Ovary (tissue), 9 donors: ENCODE results near the gene GCK. TPM values are rescaled to one million over a fixed set of nuclear protein-coding genes. Genes with fewer than 3 reads are reported as not detected.

Experiments
- DNase-seq, 5 donors: peaks; one replicate each; pipeline ENCODE4 v3.0.0-alpha.2; 2019 to 2020
- H3K27ac ChIP-seq, 2 donors: fragments of 200-600 bp; one replicate each; pipeline versions ENCODE4 v1.5.1 to v1.8.0; 2019 to 2022
- H3K27me3 ChIP-seq: fragments of 200-600 bp; one replicate; pipeline ENCODE4 v1.8.0; 2022
- H3K36me3 ChIP-seq: fragments of 200-600 bp; sonication (generic); one replicate; pipeline ENCODE4 v1.5.1; 2019
- H3K4me1 ChIP-seq: one replicate; pipeline ENCODE4 v1.8.1; 2013; ENCODE audit warnings: mild to moderate bottlenecking, moderate library complexity; ENCODE audit not compliant: insufficient read depth
- H3K4me3 ChIP-seq: fragments of 200-600 bp; sonication (generic); one replicate; pipeline ENCODE4 v1.5.1; 2017
- H3K9me3 ChIP-seq, 2 donors: fragments of 200-600 bp in 1 of 2; sonication (generic) in 1 of 2; one replicate each; pipeline versions ENCODE4 v1.5.1 to v1.8.1; 2013 to 2019; ENCODE audit warnings: mild to moderate bottlenecking in 1 of 2, moderate library complexity in 1 of 2
- CTCF ChIP-seq, 3 donors: fragments of 450-650 bp in 2 of 3; fragments of 200-600 bp in 1 of 3; IDR thresholded peaks; one replicate each; pipeline versions ENCODE4 v1.5.1 to v1.8.0; 2016 to 2022; ENCODE audit warnings: antibody characterized with exemption in 3 of 3, mild to moderate bottlenecking in 1 of 3
- EP300 ChIP-seq: sonication (generic); formaldehyde crosslinking; IDR thresholded peaks from one replicate; pipeline ENCODE4 v1.6.1; 2017; ENCODE audit warnings: antibody characterized with exemption
- POLR2A ChIP-seq: fragments of 450-650 bp; IDR thresholded peaks from one replicate; pipeline ENCODE4 v1.6.1; 2017; ENCODE audit warnings: antibody characterized with exemption, mild to moderate bottlenecking, moderate library complexity
- WGBS, 3 donors: extraction: QIAGEN DNeasy Blood & Tissue Kit in 1 of 3; methylation state at CpG; one replicate each; pipeline versions ENCODE4 v1.1.5 to v1.1.7; 2013 to 2017; 5-methylcytosine and 5-hydroxymethylcytosine counted together
- intact Hi-C, 4 donors: fragments of 100-400 bp; cut with DNase I; formaldehyde crosslinking; loops; one replicate each; pipeline versions ENCODE4 v1.11.0 to v1.15.1; 2022 to 2023
- polyA plus RNA-seq, 2 donors: library from polyadenylated mRNA; stranded (reverse); fragments of 200-250 nt in 1 of 2; fragments of 350-450 nt in 1 of 2; fragmentation: Illumina TruSeq in 1 of 2; extraction: RNeasy Lipid Tissue Mini Kit (QIAGEN cat#74804) in 1 of 2; gene quantifications; one replicate each; pipeline ENCODE4 v1.2.3, GENCODE V29; 2013 to 2014
- total RNA-seq, 7 donors: library from RNA; depleted of rRNA in 2 of 7; stranded (reverse); fragments of >200 nt in 2 of 7; fragmentation: NEBNext Ultra II Directional in 3 of 7; extraction: Animal tissue kit (Norgen Biotek cat#: 25700) in 3 of 7; gene quantifications; one replicate each; pipeline versions ENCODE4 v1.1.0 to v1.2.4, GENCODE V29; 2016 to 2023
- donor health status: DM: no; HTN: no; CAD: no; lungs with moderate emphysema.
- donor health status: DM: no; HTN: no; CAD: no.
- donor health status: Bipolar disorder and iron deficiency.
- donor health status: DM: yes; HTN: yes; CAD: no.
- donor health status: DM: no; HTN: no; CAD: no.
- donor health status: DM: yes; HTN: yes; CAD: no.

GCK gene
- total and polyA plus RNA-seq, 9 donors = 0.48 to 2.9 (median 1.3) TPM

DNA sequence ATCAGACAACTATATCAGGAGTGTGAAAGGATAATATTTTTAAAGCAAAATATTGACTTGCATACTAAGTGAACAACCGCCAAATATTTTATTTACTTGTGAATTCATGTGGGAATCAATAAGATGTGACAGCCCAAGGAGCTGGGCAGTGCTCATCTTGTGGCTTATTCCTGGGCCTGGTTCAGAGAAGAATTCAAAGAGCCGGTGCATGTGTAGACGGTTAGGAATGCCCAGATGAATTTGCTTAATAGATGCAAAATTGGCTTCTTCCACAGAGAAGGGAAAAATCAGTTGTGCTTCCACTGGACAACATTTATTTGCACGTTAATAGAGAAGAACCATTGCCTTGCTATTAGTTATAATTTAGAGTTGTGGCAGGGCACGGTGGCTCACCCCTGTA lies 52.5 kb downstream of the GCK start:
- TF ChIP-seq CTCF (IDR thresholded peaks at IDR 0.05) = no peak
- TF ChIP-seq POLR2A = no peak
- TF ChIP-seq EP300 = no peak
- no peaks in the 10 kb centered on the region for H3K9me3 ChIP-seq
- no peak for DNase-seq
- intact Hi-C loops = loop anchor here in 1 of 4 donors (10.0 kb wide), 1 partner anchor 58 kb away; no protein-coding TSS in a partner anchor
- H3K36me3 ChIP-seq = no peaks in the 10 kb centered on the region
- no peaks in the 10 kb centered on the region for H3K27me3 ChIP-seq
- no peaks in the 10 kb centered on the region for H3K4me1 ChIP-seq
- H3K4me3 ChIP-seq = no peak overlapping the region
- WGBS, 3 donors = 75 to 77% (median 76%) methylated on average over 5 of the region's 5 CpGs
- H3K27ac ChIP-seq = no peak overlapping the region

GRCh38 chr7:44134943-44135628 lies 54.2 kb downstream of the GCK start:
- intact Hi-C loops = loop anchor here in 1 of 4 donors (10.0 kb wide), 1 partner anchor 60 kb away; no protein-coding TSS in a partner anchor
- Histone ChIP-seq H3K9me3 (no peaks in the 10 kb centered on the region), H3K36me3 (no peaks in the 10 kb centered on the region), H3K27me3 (no peaks in the 10 kb centered on the region), H3K4me1 (no peaks in the 10 kb centered on the region), H3K27ac (no peak overlapping the region), H3K4me3 (no peak overlapping the region)
- 91 to 96% (median 91%) methylated on average over 4 of the region's 4 CpGs for WGBS, 3 donors
- DNase-seq = no peak
- TF ChIP-seq EP300 (no peak), POLR2A (no peak), CTCF (IDR thresholded peaks at IDR 0.05) (no peak)

DNA sequence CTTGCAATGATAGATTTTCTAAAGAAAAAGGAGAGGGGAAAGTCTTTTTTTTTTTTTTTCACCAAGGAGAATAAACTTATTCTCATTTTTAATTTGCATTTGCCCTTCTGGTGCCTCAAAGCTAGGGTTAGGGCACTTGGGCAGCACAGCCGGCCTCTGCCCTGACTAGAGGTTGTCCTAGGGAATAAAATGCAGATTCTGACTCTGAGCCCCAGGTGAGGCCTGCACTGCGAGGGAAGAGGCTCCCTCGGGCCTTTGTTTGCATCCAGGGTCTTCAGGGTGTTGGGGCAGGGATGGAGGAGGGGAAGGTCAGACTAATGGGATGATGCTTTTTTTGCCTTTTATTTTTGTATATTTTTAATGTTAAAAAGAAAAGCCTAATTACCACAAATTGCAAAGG lies 55.9 kb downstream of the GCK start:
- Histone ChIP-seq H3K27me3 (no peaks in the 10 kb centered on the region), H3K27ac (no peak overlapping the region), H3K9me3 (no peaks in the 10 kb centered on the region), H3K4me1 (no peaks in the 10 kb centered on the region), H3K36me3 (no peaks in the 10 kb centered on the region), H3K4me3 (no peak overlapping the region)
- no peak for TF ChIP-seq POLR2A
- TF ChIP-seq CTCF (IDR thresholded peaks at IDR 0.05) = no peak
- no peak for TF ChIP-seq EP300
- intact Hi-C loops = loop anchor here in 1 of 4 donors (10.0 kb wide), 1 partner anchor 62 kb away; no protein-coding TSS in a partner anchor
- 63 to 81% (median 74%) methylated on average over 3 of the region's 3 CpGs for WGBS, 3 donors
- no peak for DNase-seq

GRCh38 chr7:44132039-44132438 lies 57.2 kb downstream of the GCK start:
- WGBS, 3 donors = 47 to 61% (median 57%) methylated on average over 2 of the region's 2 CpGs
- Histone ChIP-seq H3K4me1 (no peaks in the 10 kb centered on the region), H3K9me3 (no peaks in the 10 kb centered on the region), H3K4me3 (no peak overlapping the region), H3K36me3 (no peaks in the 10 kb centered on the region), H3K27me3 (no peaks in the 10 kb centered on the region), H3K27ac (no peak overlapping the region)
- TF ChIP-seq POLR2A = no peak
- no peak for TF ChIP-seq CTCF (IDR thresholded peaks at IDR 0.05)
- no peak for TF ChIP-seq EP300
- DNase-seq = no peak
- intact Hi-C loops = loop anchor here in 1 of 4 donors (10.0 kb wide), 1 partner anchor 63 kb away; no protein-coding TSS in a partner anchor
